Stimulated activated CD4-positive, alpha-beta T cell treated with anti-CD3 and anti-CD28 coated beads, Interleukin-12 subunit alpha, Interleukin-12 subunit beta, amount 100 ng/mL, for 4 hours (primary cell): ENCODE measurements around the gene EMILIN1.

ENCODE experiments used
- DNase-seq: peaks from one replicate; pipeline ENCODE4 v3.0.0-alpha.2; 2020

EMILIN1 gene

GRCh38 chr2:27081984-27082772, 3.8 kb downstream of the EMILIN1 start:
- no peak for DNase-seq

- DNase-seq = no peak
Observed at GRCh38 chr2:27082773-27083409, 4.5 kb downstream of the EMILIN1 start.

DNA sequence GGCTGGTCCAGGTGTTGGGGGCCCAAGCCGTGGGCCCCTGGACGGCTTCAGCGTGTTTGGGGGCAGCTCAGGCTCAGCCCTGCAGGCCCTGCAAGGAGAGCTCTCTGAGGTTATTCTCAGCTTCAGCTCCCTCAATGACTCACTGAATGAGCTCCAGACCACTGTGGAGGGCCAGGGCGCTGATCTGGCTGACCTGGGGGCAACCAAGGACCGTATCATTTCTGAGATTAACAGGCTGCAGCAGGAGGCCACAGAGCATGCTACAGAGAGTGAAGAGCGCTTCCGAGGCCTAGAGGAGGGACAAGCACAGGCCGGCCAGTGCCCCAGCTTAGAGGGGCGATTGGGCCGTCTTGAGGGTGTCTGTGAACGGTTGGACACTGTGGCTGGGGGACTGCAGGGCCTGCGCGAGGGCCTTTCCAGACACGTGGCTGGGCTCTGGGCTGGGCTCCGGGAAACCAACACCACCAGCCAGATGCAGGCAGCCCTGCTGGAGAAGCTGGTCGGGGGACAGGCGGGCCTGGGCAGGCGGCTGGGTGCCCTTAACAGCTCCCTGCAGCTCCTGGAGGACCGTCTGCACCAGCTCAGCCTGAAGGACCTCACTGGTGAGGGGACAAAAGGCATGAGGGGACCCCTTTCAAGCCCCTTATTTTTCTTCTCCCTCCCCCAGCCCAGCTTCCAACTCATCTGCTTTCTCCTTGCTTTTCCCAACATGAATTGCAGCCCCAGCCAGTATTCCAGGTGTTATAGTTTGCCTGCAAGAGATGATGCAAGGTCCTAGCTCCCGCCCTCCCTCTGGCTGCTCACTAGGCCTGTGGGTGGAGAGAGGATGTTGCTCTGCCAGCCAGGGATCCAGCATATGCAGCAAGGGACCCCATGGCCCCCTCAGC, 5.2 kb downstream of the EMILIN1 start:
- no peak for DNase-seq

- no peak for DNase-seq
Observed at GRCh38 chr2:27084297-27085061, 6.1 kb downstream of the EMILIN1 start.

DNA sequence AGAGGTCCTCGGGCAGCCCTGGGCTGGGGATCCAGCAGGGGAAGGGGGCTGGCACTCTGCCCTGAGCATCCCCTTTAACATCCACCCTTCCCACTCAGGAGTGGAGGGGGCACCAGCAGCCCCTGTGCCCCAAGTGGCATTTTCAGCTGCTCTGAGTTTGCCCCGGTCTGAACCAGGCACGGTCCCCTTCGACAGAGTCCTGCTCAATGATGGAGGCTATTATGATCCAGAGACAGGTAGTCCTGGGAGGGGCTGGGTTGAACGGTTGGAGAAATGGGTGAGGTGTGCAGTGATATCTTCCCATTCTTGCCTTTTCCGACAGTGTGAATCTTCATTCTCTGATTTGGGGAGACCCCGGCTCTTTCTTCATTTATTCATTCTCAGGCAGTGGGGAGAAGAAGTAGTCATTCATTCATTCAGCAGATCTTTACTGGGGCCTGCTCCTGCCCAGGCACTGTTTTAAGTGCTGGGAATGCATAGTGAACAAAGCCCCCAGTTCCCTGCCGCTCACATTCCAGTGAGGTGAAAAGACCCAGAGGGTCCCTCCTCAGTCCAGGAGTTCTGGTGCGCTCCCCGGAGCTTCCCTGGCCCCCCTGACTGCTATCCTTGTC, 6.8 kb downstream of the EMILIN1 start:
- DNase-seq = no peak

GRCh38 chr2:27085673-27086089, 7.3 kb downstream of the EMILIN1 start:
- peak; percentile 41 for DNase-seq

DNA sequence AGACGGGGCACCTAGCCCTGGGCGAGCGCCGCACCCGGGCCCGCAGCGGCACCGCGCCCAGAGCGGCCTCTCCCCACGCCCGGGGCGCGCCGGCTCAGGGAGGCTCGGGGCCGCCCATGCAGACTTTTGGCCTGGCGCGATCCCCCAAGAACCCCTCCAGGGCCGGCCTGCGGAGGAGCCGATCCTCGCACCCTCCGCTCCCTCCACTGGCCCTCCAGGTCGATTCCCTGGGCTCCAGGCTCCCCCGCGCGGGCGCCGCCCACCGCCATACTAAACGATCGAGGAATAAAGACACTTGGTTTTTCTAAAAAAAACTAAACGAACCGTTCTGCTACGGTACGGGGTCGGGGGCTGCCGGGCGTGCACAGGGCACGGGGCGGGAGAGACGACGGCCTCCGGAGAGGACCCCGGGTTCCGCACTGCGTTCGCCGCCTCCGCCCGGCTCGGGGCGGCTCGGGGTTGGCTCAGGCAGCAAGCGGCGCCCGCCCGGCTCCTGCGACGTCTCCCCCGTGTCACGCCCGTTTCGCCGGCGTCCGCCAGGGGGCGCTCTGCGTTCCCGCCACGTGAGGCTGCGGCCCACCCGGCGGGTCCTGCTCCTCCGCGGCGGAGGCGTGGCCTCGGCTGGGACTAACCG, 7.8 kb downstream of the EMILIN1 start:
- peak; percentile 98 for DNase-seq

- DNase-seq = peak; percentile 8
Observed at GRCh38 chr2:27086724-27087593, 8.5 kb downstream of the EMILIN1 start, which contains the start of gene KHK. KHK (plus strand) TSS chr2:27086772; CDS start chr2:27087260, 488 bp downstream.

DNA sequence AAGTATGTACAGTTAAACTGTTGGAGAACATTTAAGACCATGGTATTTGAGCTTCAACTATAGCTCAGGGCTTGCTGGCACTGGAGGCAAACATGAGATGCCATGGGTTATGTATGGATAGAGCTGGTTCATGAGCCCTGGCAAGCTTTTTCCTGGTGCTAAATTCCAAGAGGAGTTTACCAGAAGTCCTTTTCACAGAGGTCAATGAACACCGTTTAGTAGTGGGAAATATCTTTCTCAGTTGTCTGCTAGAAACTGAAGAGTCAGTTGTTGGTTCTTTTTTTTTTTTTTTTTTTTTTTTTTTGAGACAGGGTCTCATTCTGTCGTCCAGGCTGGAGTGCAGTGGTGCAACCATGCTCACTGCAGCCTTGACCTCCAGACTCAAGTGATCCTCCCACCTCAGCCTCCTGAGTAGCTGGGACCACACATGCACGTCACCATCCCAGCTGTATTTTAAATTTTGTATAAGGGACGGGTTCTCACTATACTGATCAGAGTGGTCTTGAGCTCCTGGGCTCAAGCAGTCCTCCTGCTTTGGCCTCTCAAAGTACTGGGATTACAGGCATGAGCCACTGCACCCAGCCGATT, 9.5 kb downstream of the EMILIN1 start:
- no peak for DNase-seq

DNA sequence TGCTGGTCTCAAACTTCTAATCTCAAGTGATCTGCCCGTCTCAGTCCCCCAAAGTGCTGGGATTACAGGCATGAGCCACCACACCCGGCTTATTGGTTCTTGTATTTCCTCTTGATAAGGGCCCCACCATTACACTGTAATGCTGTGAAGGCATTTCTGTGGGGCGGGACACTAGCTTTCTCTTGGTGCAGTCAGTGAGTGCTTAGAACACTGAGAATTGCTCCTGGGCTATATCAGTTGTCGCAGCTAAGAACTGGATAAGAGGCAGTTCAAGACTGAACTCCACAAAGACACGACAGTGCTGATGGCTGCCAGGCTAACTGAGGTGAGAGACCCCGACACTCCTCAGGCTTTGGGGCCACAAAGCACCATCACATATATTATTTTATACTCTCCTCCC, 10.2 kb downstream of the EMILIN1 start:
- DNase-seq = no peak

DNA sequence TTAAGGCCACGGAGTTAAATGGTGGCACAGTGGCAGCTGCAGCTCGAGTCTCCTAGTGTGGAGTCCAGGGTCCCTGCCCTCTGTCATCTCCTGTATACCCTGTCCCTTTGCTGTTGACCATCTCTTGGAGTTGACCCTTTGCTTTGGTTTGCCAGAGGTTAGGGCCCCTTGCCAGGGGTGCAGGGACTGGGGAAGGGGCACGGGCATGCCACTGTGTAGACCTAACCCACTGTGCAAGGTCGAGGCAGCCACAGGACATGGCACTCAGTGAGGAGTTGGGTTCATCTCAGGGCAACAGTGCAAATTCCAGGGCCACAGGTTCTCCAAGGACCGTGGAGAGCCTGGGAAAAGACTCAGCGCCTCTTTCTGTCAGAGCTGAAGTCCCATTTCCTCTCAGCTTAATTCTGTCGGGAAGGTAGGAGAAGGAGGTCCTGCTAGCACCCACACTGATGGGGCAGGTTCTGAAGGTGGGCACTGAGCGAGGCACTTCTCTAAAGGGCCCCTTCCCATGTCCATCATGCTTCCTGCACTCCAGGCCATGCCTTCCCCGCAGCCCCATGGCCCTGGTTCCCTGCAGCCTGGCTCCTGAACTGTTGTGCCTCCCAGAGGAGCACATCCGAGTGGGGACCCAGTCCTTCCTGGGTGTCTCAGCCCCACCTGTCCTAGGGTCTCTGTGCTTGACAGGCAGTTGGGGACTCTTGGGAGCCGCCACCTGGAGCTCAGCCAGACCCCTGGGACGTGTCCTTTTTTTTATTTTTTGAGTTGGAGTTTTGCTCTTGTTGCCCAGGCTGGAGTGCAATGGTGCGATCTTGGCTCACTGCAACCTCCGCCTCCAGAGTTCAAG, 10.9 kb downstream of the EMILIN1 start:
- no peak for DNase-seq

- DNase-seq = no peak
Observed at GRCh38 chr2:27091746-27092695, 13.6 kb downstream of the EMILIN1 start.

GRCh38 chr2:27092696-27093429, 14.4 kb downstream of the EMILIN1 start:
- DNase-seq = no peak

GRCh38 chr2:27093430-27094352, 15.3 kb downstream of the EMILIN1 start:
- no peak for DNase-seq

GRCh38 chr2:27094353-27094984, 16.1 kb downstream of the EMILIN1 start:
- DNase-seq = no peak

DNA sequence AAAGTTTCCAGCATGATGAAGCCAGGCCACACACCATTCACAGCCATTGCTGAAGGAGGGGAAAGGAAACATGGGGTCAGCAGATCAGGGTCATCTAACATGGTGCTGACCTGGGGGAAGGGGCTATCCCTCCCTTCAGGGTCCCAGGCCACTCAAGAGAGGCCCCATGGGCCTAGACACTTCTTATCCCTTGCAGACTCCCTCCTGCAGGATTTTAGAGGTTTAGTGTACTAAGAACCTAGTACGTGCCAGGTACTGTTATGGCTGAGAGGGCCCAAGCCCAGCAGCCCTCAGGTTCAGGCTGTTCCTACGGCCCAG, 17.0 kb downstream of the EMILIN1 start:
- no peak for DNase-seq
